ENCODE measurements around the gene SORCS2.

SORCS2 gene

DNA sequence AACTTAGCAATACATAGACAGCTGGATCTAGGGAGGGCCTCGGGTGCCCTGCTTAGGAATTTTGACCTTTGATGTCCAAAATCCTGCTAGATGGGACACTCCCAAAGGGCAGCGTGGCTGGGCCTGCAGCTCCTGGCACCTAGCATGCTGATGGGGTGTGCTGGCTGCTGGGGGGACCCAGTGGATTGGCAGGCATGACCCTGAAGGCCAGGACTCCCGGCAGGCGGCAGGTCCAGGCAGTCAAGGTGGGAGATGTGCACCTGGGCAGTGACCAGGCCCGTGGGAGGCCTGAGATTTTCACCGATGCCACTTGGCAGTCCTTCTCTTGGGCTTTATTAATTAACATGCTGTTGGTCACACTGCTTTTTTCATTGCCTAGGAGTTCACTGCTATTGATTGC lies 158.1 kb downstream of the SORCS2 start:
- H3K4me3 ChIP-seq (ENCODE audit: low read depth, low read length), result no peak overlapping the region
- TF ChIP-seq, protein P1, sequence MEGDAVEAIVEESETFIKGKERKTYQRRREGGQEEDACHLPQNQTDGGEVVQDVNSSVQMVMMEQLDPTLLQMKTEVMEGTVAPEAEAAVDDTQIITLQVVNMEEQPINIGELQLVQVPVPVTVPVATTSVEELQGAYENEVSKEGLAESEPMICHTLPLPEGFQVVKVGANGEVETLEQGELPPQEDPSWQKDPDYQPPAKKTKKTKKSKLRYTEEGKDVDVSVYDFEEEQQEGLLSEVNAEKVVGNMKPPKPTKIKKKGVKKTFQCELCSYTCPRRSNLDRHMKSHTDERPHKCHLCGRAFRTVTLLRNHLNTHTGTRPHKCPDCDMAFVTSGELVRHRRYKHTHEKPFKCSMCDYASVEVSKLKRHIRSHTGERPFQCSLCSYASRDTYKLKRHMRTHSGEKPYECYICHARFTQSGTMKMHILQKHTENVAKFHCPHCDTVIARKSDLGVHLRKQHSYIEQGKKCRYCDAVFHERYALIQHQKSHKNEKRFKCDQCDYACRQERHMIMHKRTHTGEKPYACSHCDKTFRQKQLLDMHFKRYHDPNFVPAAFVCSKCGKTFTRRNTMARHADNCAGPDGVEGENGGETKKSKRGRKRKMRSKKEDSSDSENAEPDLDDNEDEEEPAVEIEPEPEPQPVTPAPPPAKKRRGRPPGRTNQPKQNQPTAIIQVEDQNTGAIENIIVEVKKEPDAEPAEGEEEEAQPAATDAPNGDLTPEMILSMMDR (IDR thresholded peaks at IDR 0.05; ENCODE audit: low read depth, low read length), result no peak

DNA sequence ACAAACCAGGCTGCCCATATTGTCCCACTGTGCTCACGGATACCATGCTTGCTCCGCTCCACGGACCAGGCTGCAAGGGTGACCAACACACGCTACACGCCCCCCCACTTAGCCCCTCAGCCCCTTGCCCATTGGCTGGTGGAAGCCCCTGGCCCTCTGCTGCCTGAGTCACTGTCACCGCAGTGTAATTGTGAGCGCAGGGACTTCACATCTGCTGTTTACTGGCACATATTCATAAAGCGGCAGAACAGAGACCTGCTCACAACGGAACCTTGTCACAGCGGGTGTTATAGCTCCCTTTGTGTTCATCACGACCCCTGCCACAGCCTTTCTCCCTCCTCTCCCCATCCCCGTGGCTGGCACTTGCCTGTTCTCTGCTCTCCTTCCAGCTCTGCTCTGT lies 158.7 kb downstream of the SORCS2 start:
- no peak overlapping the region for H3K4me3 ChIP-seq (ENCODE audit: low read depth, low read length)
- TF ChIP-seq, protein P1 (IDR thresholded peaks at IDR 0.05; ENCODE audit: low read depth, low read length), result no peak

DNA sequence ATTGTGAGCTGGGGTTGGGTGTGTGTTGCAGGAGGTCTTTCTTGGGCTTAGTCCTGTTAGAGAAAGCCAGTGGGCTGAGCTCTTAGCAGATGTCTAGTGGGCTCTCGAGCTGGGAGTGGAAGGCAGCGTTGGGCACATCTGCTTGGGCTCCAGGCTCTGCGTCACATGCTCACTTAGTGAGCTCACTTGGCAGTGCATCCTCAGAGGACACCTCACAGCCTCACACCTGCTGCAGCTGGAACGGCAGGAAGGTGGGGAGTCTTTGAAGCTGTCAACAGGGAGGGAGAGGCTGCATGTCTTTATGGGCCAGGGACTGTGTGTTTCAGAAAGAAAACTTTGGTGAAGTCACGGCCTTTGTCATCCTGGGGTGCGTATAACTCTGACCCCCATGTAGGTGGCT lies 160.1 kb downstream of the SORCS2 start:
- no peak overlapping the region for H3K4me3 ChIP-seq (ENCODE audit: low read depth, low read length)
- TF ChIP-seq, protein P1 (IDR thresholded peaks at IDR 0.05; ENCODE audit: low read depth, low read length), result no peak

GRCh38 chr4:7353046-7353790 lies 160.9 kb downstream of the SORCS2 start:
- H3K4me3 ChIP-seq (ENCODE audit: low read depth, low read length), result no peak overlapping the region
- TF ChIP-seq, protein P1 (IDR thresholded peaks at IDR 0.05; ENCODE audit: low read depth, low read length), result no peak

DNA sequence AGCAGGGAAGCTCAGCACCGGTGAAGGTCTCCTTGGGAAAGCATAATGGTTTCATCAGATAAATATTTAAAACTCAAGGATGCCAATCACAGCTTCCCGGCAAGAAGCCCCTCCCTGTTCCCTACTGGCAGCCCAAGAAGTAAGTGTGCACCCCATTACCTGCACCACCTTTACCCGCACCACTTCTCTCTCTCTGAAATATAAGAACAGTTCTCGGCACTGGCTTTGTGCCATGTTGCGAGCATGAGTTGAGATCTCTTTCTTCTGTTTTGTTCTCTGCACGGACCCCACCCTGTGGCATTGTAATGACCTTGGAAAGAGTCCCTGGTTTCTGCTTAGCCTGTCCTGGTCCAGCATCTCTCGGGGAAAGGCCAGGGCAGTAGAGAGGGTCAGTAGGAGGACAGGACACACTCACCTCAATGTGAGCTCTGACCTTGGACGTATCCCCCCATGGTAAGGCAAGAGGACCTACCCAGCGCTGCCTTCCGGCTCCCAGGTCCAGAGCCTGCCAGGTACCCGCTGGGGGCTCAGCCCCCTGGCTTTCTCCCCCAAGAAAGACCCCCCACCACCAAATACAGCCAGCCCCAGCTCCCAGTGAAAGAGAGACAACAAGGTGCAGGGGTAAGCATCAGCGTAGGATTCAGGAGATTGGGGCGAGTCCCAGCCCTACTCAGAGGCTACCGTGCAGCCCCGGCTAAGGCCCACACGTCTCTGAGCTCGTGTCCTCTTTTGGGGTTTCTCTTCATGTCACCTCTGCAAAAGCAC lies 161.7 kb downstream of the SORCS2 start:
- TF ChIP-seq, protein P1 (IDR thresholded peaks at IDR 0.05; ENCODE audit: low read depth, low read length), result no peak
- H3K4me3 ChIP-seq (ENCODE audit: low read depth, low read length), result no peak overlapping the region

- no peak overlapping the region for H3K4me3 ChIP-seq (ENCODE audit: low read depth, low read length)
- TF ChIP-seq, protein P1 (IDR thresholded peaks at IDR 0.05; ENCODE audit: low read depth, low read length), result no peak
These were observed 162.6 kb downstream of the SORCS2 start for GRCh38 chr4:7354927-7355326.

DNA sequence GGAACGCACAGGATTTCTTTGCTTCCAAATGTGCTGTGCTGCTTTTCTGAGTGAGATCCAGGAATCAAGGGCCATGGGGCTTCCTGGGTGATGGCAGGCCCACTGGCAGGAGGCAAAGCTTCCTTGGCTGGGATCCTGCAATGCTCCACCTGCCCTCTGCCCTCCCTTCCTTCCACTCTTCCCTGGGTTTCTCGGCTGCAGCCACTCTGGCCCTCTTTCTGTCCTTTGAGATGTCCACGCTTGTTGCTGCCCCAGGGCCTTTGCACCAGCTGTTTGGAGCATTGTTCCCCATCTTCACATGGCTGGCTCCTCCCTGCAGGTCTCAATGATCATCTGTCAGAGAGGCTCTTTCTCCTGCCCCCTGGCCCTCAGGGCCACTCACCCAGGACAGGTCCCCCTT lies 163.5 kb downstream of the SORCS2 start:
- TF ChIP-seq, protein P1 (IDR thresholded peaks at IDR 0.05; ENCODE audit: low read depth, low read length), result no peak
- H3K4me3 ChIP-seq (ENCODE audit: low read depth, low read length), result no peak overlapping the region

Measured in WI38 (cell line).